Keratinocyte (primary cell): ENCODE data around the gene PLEKHN1. TPM values are rescaled to one million over a fixed set of nuclear protein-coding genes. Genes with fewer than 3 reads are reported as not detected.

Source experiments
- DNase-seq: peaks from one replicate; pipeline ENCODE4 v3.0.0-alpha.2; 2011; ENCODE audit warnings: low read depth, missing footprints, low spot score
- FAIRE-seq: peaks from 2 replicates; lab custom pipeline; 2011; peaks lifted over from hg19 to GRCh38; lab: Jason Lieb, UNC
- H2AFZ ChIP-seq: 2 replicates; pipeline ENCODE4 v1.6.0; 2012; ENCODE audit warnings: low read length, control low read depth, inconsistent platforms; ENCODE audit not compliant: control insufficient read depth
- H3K27ac ChIP-seq: 2 replicates; pipeline ENCODE4 v1.5.1; 2011; ENCODE audit warnings: low read length; ENCODE audit not compliant: control insufficient read depth, insufficient read depth
- H3K27me3 ChIP-seq: 3 replicates; pipeline ENCODE4 v1.6.0; 2011; ENCODE audit warnings: low read length; ENCODE audit not compliant: control insufficient read depth, insufficient read depth; ENCODE audit errors: extremely low read depth
- H3K36me3 ChIP-seq, 2 experiments: 2 replicates in 1 of 2; 3 replicates in 1 of 2; pipeline ENCODE4 v1.5.1; 2011; ENCODE audit warnings: low read length in 2 of 2, mild to moderate bottlenecking in 1 of 2; ENCODE audit not compliant: control insufficient read depth in 2 of 2, insufficient read depth in 2 of 2; ENCODE audit errors: extremely low read depth in 1 of 2
- H3K4me1 ChIP-seq: 3 replicates; pipeline ENCODE4 v1.5.1; 2011; ENCODE audit warnings: low read length; ENCODE audit not compliant: control insufficient read depth, insufficient read depth; ENCODE audit errors: extremely low read depth
- H3K4me2 ChIP-seq: 3 replicates; pipeline ENCODE4 v1.6.0; 2011; ENCODE audit warnings: low read depth, low read length; ENCODE audit not compliant: control insufficient read depth, insufficient read depth; ENCODE audit errors: extremely low read depth
- H3K4me3 ChIP-seq, 3 experiments: fragments of 200-600 bp in 1 of 3; sonication (generic) in 1 of 3; 2 replicates in 2 of 3; 3 replicates in 1 of 3; pipeline ENCODE4 v1.5.1; 2011 to 2016; ENCODE audit warnings: low read length in 3 of 3, mild to moderate bottlenecking in 3 of 3, control low read depth in 2 of 3, inconsistent platforms in 1 of 3, low read depth in 1 of 3, mixed read lengths in 1 of 3, mixed run types in 1 of 3, moderate library complexity in 1 of 3; ENCODE audit not compliant: control insufficient read depth in 2 of 3, insufficient read depth in 2 of 3; ENCODE audit errors: extremely low read depth in 1 of 3
- H3K79me2 ChIP-seq: 2 replicates; pipeline ENCODE4 v1.6.0; 2012; ENCODE audit warnings: low read length; ENCODE audit not compliant: control insufficient read depth, insufficient read depth
- H3K9ac ChIP-seq: 3 replicates; pipeline ENCODE4 v1.6.0; 2011; ENCODE audit warnings: low read length; ENCODE audit not compliant: control insufficient read depth, insufficient read depth; ENCODE audit errors: extremely low read depth
- H3K9me1 ChIP-seq: 3 replicates; pipeline ENCODE4 v1.6.0; 2011; ENCODE audit warnings: low read length; ENCODE audit not compliant: control insufficient read depth, insufficient read depth; ENCODE audit errors: extremely low read depth
- H3K9me3 ChIP-seq: 2 replicates; pipeline ENCODE4 v1.5.1; 2012; ENCODE audit warnings: low read depth, low read length; ENCODE audit not compliant: control insufficient read depth
- H4K20me1 ChIP-seq: 3 replicates; pipeline ENCODE4 v1.6.0; 2011; ENCODE audit warnings: low read length; ENCODE audit not compliant: control insufficient read depth, insufficient read depth; ENCODE audit errors: extremely low read depth
- CTCF ChIP-seq, 3 experiments: IDR thresholded peaks in 1 of 3; conservative IDR thresholded peaks in 1 of 3; optimal IDR thresholded peaks in 1 of 3; 2 replicates in 2 of 3; 3 replicates in 1 of 3; pipeline versions ENCODE3 to v1.5.1; 2011; ENCODE audit warnings: low read length in 3 of 3, mild to moderate bottlenecking in 3 of 3, moderate library complexity in 2 of 3, control low read depth in 1 of 3, inconsistent platforms in 1 of 3; ENCODE audit not compliant: insufficient read depth in 2 of 3; ENCODE audit errors: extremely low read depth in 1 of 3
- EZH2 ChIP-seq: IDR thresholded peaks from one replicate; pipeline ENCODE4 v1.6.1; 2012; ENCODE audit warnings: inconsistent platforms, mild to moderate bottlenecking, low read length, moderate library complexity
- dilution Hi-C: fragments of 300-500 bp; cut with MboI; formaldehyde crosslinking; loops from one replicate; pipeline ENCODE4 v1.7.0; 2020; ENCODE audit warnings: low sequenced_read_pairs; ENCODE audit not compliant: extremely low pct_ligation_motif_present
- polyA plus RNA-seq, 5 experiments: library from polyadenylated mRNA; depleted of rRNA in 3 of 5; stranded (reverse) in 3 of 5; stranded (forward) in 1 of 5; unstranded in 1 of 5; fragments of >200 nt; gene quantifications; 1 replicate in 1 of 5; 2 replicates in 3 of 5; 3 replicates in 1 of 5; pipeline versions ENCODE4 v1.2.1 to v1.2.3, GENCODE V29; 2011 to 2012; ENCODE audit warnings: missing spikeins in 2 of 5, low read depth in 1 of 5, low replicate concordance in 1 of 5

Gene PLEKHN1
- polyA plus RNA-seq, 1 donor (not counting 4 experiments of a cell fraction or from before 2014, with no cell fraction given): 2.5 TPM

DNA sequence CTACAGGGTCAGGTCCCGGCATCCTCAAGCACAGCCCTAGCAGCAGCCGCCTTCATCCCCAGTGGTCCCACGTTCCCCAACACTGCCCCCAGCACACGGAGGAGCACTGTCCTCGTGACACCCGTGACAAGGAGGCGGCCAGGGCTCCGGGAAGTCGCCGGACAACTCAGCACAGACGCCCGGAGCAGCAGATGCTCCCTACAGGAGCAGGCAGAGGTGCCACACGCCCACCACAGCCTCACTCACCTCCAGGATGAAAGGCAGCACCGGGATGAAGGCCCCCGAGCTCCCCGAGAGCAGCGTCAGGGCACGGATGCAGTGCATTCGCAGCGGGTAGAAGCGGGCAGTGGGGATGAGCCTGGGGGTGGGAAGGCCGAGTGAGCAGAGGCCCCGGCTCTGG lies 15.4 kb upstream of the PLEKHN1 start:
- FAIRE-seq: no peak
- dilution Hi-C loops: no loop called here

GRCh38 chr1:951364-951763 lies 14.9 kb upstream of the PLEKHN1 start:
- FAIRE-seq: no peak
- dilution Hi-C loops: no loop called here

More for the DNA sequence above, 15.4 kb upstream of the PLEKHN1 start:
- H2AFZ ChIP-seq: no peak overlapping the region
- no peaks in the 10 kb centered on the region for H3K9me1 ChIP-seq
- TF ChIP-seq CTCF (optimal IDR thresholded peaks at IDR 0.05 in 1 of 3, IDR thresholded peaks at IDR 0.05 in 1 of 3, conservative IDR thresholded peaks at IDR 0.05 in 1 of 3; ENCODE audit: extremely low read depth in 1 of 3, insufficient read depth in 2 of 3, low read length in 3 of 3): no peak
- TF ChIP-seq EZH2: no peak
- H3K9ac ChIP-seq: no peak overlapping the region
- no peaks in the 10 kb centered on the region for H3K27me3 ChIP-seq
- H4K20me1 ChIP-seq: peaks cover 5% of the 10 kb centered on the region
- peaks cover 63 to 70% of the 10 kb centered on the region in 2 experiments for H3K36me3 ChIP-seq
- H3K79me2 ChIP-seq: peaks cover 4% of the 10 kb centered on the region
- H3K4me3 ChIP-seq: no peak overlapping the region
- DNase-seq: no peak
- H3K4me2 ChIP-seq: no peak overlapping the region
- no peaks in the 10 kb centered on the region for H3K4me1 ChIP-seq
- no peak overlapping the region for H3K27ac ChIP-seq
- no peaks in the 10 kb centered on the region for H3K9me3 ChIP-seq

More at GRCh38 chr1:951364-951763, 14.9 kb upstream of the PLEKHN1 start:
- peaks cover 5% of the 10 kb centered on the region for H4K20me1 ChIP-seq
- H3K4me3 ChIP-seq: no peak overlapping the region
- no peak for DNase-seq
- H3K36me3 ChIP-seq: peaks cover 68 to 71% of the 10 kb centered on the region in 2 experiments
- no peaks in the 10 kb centered on the region for H3K9me3 ChIP-seq
- no peak overlapping the region for H3K4me2 ChIP-seq
- no peak overlapping the region for H3K9ac ChIP-seq
- H3K27me3 ChIP-seq: no peaks in the 10 kb centered on the region
- H2AFZ ChIP-seq: no peak overlapping the region
- peaks cover 5% of the 10 kb centered on the region for H3K79me2 ChIP-seq
- H3K9me1 ChIP-seq: no peaks in the 10 kb centered on the region
- no peak overlapping the region for H3K27ac ChIP-seq
- TF ChIP-seq CTCF (optimal IDR thresholded peaks at IDR 0.05 in 1 of 3, IDR thresholded peaks at IDR 0.05 in 1 of 3, conservative IDR thresholded peaks at IDR 0.05 in 1 of 3; ENCODE audit: extremely low read depth in 1 of 3, insufficient read depth in 2 of 3, low read length in 3 of 3) (peak in 2 of 3 experiments; percentile 29 to 34), EZH2 (no peak)
- H3K4me1 ChIP-seq: no peaks in the 10 kb centered on the region
